Activated CD4-positive, CD25-positive, alpha-beta regulatory T cell (primary cell): ENCODE data around the gene SKIC3.

Source experiments
- DNase-seq, 4 experiments: peaks; one replicate each; lab custom pipeline; 2025; lab: John Stamatoyannopoulos, UW

Gene SKIC3

GRCh38 chr5:95530416-95530815, 24.4 kb downstream of the SKIC3 start:
- DNase-seq = no peak

GRCh38 chr5:95528565-95528964, 26.2 kb downstream of the SKIC3 start:
- DNase-seq = no peak

DNA sequence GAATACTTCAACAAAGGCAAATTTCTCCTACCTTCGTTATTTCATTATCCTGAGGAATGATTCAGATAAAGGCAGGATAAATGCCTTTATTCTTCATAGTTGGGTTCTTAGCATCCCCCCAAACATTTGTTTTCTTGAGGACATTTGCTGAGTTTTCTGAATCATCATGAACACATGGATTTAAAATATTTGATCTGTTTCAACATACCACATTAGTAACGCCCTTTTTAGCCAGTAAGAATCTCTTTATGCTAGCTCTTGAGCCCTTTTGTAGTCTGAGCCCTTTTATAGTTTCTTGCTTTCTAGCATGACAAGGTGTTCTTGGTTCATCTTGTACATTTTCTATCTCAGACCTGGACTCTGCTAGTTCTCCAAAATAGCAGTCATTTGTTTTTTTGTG, 27.9 kb downstream of the SKIC3 start:
- DNase-seq = no peak

DNA sequence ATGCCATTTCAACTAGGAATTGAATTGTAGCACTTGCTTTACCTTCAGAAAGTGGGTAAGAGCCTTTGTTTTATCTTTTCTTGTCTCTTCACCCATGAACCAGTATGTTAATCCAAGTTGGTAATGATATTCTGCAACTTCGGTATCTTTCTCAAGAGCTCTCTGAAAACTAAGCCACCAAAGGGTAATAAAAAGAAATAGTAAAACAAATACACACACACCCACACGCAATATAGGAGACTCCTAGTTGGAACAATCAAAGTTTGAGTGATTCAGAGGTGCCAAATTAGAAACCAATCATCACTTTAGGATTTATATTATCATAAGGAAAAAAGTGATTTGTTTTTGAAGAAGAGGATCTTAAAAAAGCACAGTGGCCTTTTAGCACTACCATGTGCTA, 30.4 kb downstream of the SKIC3 start:
- DNase-seq = no peak

DNA sequence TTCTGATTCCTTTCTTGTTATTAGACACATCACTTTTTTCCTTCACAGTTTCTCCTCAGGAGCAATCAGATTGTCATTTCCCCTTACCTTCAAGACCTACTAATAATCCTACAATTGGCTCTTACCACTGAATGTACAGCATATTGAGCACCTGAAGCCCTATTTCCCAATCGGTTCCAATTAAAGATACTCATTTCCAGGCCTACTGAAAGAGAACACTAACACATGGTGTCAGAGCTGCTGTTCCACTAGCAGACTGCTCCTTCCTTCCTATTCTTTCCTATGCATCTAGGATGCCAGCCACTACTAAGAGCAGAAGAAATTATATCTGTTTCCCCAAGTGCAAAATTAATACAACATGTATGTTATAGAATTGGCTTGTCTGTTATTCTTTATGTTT, 34.6 kb downstream of the SKIC3 start:
- no peak for DNase-seq

GRCh38 chr5:95519681-95520080, 35.1 kb downstream of the SKIC3 start:
- no peak for DNase-seq

DNA sequence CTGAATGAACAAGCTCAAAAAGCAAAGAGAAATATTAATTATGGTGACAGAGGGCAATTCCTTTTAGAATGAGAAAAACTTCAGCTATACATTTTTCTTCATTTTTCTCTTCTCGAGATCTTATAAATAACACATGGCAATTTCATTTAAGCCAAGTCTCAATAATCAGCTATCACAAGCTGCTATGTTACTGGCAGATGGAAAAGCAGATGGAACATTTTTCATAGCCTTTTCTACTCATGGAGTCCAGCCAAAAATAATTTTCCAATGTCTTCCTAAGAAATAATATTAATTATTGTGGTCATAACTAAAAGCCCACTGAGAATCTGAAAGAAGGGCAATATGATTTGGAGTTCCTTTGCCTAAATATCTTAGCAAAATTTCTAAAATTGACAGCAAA, 35.6 kb downstream of the SKIC3 start:
- no peak for DNase-seq

- no peak for DNase-seq
Measured at GRCh38 chr5:95518417-95518816, 36.4 kb downstream of the SKIC3 start.

DNA sequence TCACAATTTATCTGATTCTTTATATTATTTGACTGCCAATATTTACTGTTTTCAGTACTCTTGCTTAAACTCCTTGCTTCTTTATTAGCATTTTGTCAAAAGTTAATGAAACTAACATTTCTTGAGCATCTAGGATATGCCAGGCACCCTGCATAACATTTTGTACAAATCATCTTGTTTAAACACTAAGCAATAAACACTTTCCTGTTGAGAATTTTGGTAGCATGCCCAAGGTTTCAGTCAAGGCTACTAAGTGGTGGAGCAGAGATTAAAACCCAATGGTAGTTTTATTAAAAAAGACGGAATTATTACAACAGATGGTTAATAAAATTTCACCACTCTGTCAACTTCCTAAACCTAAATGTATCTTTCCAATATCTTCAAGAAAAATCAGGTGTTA, 43.2 kb downstream of the SKIC3 start:
- no peak for DNase-seq

- DNase-seq = no peak
Measured at GRCh38 chr5:95508550-95508949, 46.2 kb downstream of the SKIC3 start.
